Measurements from ENCODE around the gene NOTCH2. TPM values are rescaled to one million over a fixed set of nuclear protein-coding genes. Genes with fewer than 3 reads are reported as not detected.

The NOTCH2 gene
- total RNA-seq, 1 experiment from 2014 or later: 53.7 TPM

DNA sequence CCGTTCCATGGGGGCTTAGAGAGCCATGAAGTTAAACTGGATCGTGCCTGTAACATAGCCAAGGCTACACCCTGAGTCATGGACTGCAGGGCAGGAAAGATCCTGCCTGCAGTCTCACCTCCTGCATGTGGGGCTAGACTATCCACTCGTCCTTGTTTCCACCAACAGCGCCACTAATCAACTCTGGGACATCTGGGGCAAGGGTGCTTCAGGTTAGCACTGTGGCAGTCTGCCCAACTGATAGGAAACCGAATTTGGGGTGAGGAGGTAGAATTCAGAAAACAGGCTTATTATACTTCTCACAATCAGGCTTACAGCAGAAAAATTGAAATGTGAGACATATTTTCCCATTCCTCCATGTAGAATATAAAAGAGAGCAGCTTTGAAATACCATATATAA lies 88.0 kb downstream of the NOTCH2 start:
- H3K4me3 Mint-ChIP-seq: no peak overlapping the region

More for the DNA sequence above, 88.0 kb downstream of the NOTCH2 start:
- no peaks in the 10 kb centered on the region for H3K23me2 ChIP-seq (ENCODE audit: insufficient read length, low read depth, low read length, poor library complexity, severe bottlenecking)
- WGBS (ENCODE audit: extremely low coverage, insufficient read length, low lambda C conversion rate): no CpG with 5 or more reads among the region's 5 CpGs
- no peaks in the 10 kb centered on the region for H3K79me1 ChIP-seq (ENCODE audit: insufficient read depth, low read depth, low read length, poor library complexity, severe bottlenecking)
- no peak overlapping the region for H2AFZ ChIP-seq (ENCODE audit: low read length)
- no peaks in the 10 kb centered on the region for H3K9me3 Mint-ChIP-seq
- H4K20me1 ChIP-seq (ENCODE audit: control insufficient read depth, insufficient read depth, insufficient read length): no peaks in the 10 kb centered on the region
- no peak overlapping the region for H3K14ac ChIP-seq (ENCODE audit: insufficient read depth, low read length)
- H3T11ph ChIP-seq (ENCODE audit: low read length): no peak overlapping the region
- H3K4ac ChIP-seq (ENCODE audit: low read depth, low read length): no peak overlapping the region
- H3K27ac Mint-ChIP-seq: no peak overlapping the region
- no peak overlapping the region for H3K18ac ChIP-seq (ENCODE audit: insufficient read length, low read depth, low read length)
- H4K5ac ChIP-seq (ENCODE audit: insufficient read length, low read depth, low read length): no peak overlapping the region
- no peak overlapping the region for H3K23ac ChIP-seq (ENCODE audit: insufficient read length, low read depth, low read length)
- no peak overlapping the region for H2BK120ac ChIP-seq (ENCODE audit: low read depth, low read length, poor library complexity, severe bottlenecking)
- H2BK20ac ChIP-seq (ENCODE audit: low read depth, low read length, poor library complexity, severe bottlenecking): no peak overlapping the region
- H4K8ac ChIP-seq (replicated peaks; ENCODE audit: insufficient read length, low read depth, low read length): no peak overlapping the region
- no peak overlapping the region for H3K56ac ChIP-seq (ENCODE audit: insufficient read length, low read depth, low read length)
- H2BK12ac ChIP-seq (ENCODE audit: insufficient read length, low read depth, low read length): no peak overlapping the region
- H3K27me3 ChIP-seq (ENCODE audit: insufficient read depth, low read length): no peaks in the 10 kb centered on the region
- no peak overlapping the region for H3K9ac ChIP-seq (ENCODE audit: extremely low read depth, insufficient read length, low read length)
- DNase-seq: no peak
- H3K27me3 Mint-ChIP-seq (ENCODE audit: low read depth): no peaks in the 10 kb centered on the region
- H2AK5ac ChIP-seq (ENCODE audit: insufficient read length, low read length): no peak overlapping the region
- H3K4me1 ChIP-seq (ENCODE audit: insufficient read depth, low read length): no peaks in the 10 kb centered on the region
- no peak overlapping the region for H3K27ac ChIP-seq (ENCODE audit: insufficient read length, low read depth, low read length)
- TF ChIP-seq, protein P1, sequence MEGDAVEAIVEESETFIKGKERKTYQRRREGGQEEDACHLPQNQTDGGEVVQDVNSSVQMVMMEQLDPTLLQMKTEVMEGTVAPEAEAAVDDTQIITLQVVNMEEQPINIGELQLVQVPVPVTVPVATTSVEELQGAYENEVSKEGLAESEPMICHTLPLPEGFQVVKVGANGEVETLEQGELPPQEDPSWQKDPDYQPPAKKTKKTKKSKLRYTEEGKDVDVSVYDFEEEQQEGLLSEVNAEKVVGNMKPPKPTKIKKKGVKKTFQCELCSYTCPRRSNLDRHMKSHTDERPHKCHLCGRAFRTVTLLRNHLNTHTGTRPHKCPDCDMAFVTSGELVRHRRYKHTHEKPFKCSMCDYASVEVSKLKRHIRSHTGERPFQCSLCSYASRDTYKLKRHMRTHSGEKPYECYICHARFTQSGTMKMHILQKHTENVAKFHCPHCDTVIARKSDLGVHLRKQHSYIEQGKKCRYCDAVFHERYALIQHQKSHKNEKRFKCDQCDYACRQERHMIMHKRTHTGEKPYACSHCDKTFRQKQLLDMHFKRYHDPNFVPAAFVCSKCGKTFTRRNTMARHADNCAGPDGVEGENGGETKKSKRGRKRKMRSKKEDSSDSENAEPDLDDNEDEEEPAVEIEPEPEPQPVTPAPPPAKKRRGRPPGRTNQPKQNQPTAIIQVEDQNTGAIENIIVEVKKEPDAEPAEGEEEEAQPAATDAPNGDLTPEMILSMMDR (conservative IDR thresholded peaks at IDR 0.05): no peak
- H2BK15ac ChIP-seq (ENCODE audit: low read depth, low read length): no peak overlapping the region
- peaks cover 0 to 4% of the 10 kb centered on the region in 2 experiments; a peak in 1 of 4 replicates for H3K4me1 Mint-ChIP-seq
- H2BK5ac ChIP-seq (ENCODE audit: insufficient read length, low read length): no peak overlapping the region
- no peak overlapping the region for H4K91ac ChIP-seq (ENCODE audit: insufficient read length, low read depth, low read length)
- no peak overlapping the region for H3K4me2 ChIP-seq (ENCODE audit: insufficient read depth, insufficient read length, low read length)
- H3K36me3 Mint-ChIP-seq (ENCODE audit: insufficient read depth in 1 of 3, low read depth in 3 of 3): peaks cover 0 to 5% (median 2%) of the 10 kb centered on the region in 3 experiments; a peak in 2 of 7 replicates
- no peaks in the 10 kb centered on the region for H3K79me2 ChIP-seq (ENCODE audit: insufficient read depth, low read length)
- H3K9me3 ChIP-seq (ENCODE audit: control insufficient read depth, low read depth, low read length): no peaks in the 10 kb centered on the region
